HG03575 (cell line): ENCODE data around the gene WBP2.
"Not testable (repeated sequence)": the region's sequence is repeated elsewhere in the genome, so short reads cannot be mapped to it uniquely, and the experiment has no call there.

ENCODE experiments used
- ATAC-seq: cut with Tn5 transposase; IDR thresholded peaks from one replicate; pipeline ENCODE4 v1.9.1; 2021; ENCODE audit not compliant: unreplicated experiment, insufficient number of reproducible peaks, low FRiP score; ENCODE audit errors: extremely low read depth

The WBP2 gene

GRCh38 chr17:75822119-75822799, 32.9 kb downstream of the WBP2 start:
- ATAC-seq, result no peak

- ATAC-seq, result no peak
Measured at GRCh38 chr17:75821552-75821951, 33.6 kb downstream of the WBP2 start.

- no peak for ATAC-seq
Measured at GRCh38 chr17:75820094-75821080, 34.7 kb downstream of the WBP2 start.

GRCh38 chr17:75819678-75820077, 35.5 kb downstream of the WBP2 start:
- no peak for ATAC-seq

- no peak for ATAC-seq
Measured at GRCh38 chr17:75819116-75819515, 36.0 kb downstream of the WBP2 start.

GRCh38 chr17:75818326-75818885, 36.7 kb downstream of the WBP2 start:
- ATAC-seq, result no peak

- ATAC-seq, result no peak
Measured at GRCh38 chr17:75817571-75817970, 37.6 kb downstream of the WBP2 start.

- no peak for ATAC-seq
Measured at GRCh38 chr17:75816693-75817092, 38.4 kb downstream of the WBP2 start.

- ATAC-seq, result no peak
Measured at GRCh38 chr17:75815399-75815798, 39.7 kb downstream of the WBP2 start.

- no peak for ATAC-seq
Measured at GRCh38 chr17:75814900-75815373, 40.2 kb downstream of the WBP2 start.

GRCh38 chr17:75814021-75814395, 41.1 kb downstream of the WBP2 start:
- no peak for ATAC-seq

GRCh38 chr17:75813081-75814020, 41.8 kb downstream of the WBP2 start:
- ATAC-seq, result no peak

- no peak for ATAC-seq
Measured at GRCh38 chr17:75812096-75813013, 42.8 kb downstream of the WBP2 start.

GRCh38 chr17:75811174-75811573, 44.0 kb downstream of the WBP2 start:
- no peak for ATAC-seq

- ATAC-seq, result not testable (repeated sequence)
Measured at GRCh38 chr17:75810756-75811155, 44.4 kb downstream of the WBP2 start.

- ATAC-seq, result no peak
Measured at GRCh38 chr17:75810216-75810615, 44.9 kb downstream of the WBP2 start.

GRCh38 chr17:75809631-75810111, 45.5 kb downstream of the WBP2 start:
- ATAC-seq, result no peak
